Measurements from ENCODE around the gene SH2D4B.

The SH2D4B gene

GRCh38 chr10:80524190-80524909 lies 13.4 kb upstream of the SH2D4B start:
- H3K9me3 ChIP-seq = no peaks in the 10 kb centered on the region
- H3K27me3 ChIP-seq = no peaks in the 10 kb centered on the region
- H3K4me3 ChIP-seq (ENCODE audit: low read depth in 1 of 2, low read length in 1 of 2) = no peak overlapping the region
- TF ChIP-seq CTCF (IDR thresholded peaks at IDR 0.05) = no peak
- H3K4me1 ChIP-seq (ENCODE audit: control insufficient read depth in 1 of 2, insufficient read depth in 1 of 2, low read depth in 1 of 2, low read length in 1 of 2) = peaks cover 35 to 42% of the 10 kb centered on the region in 2 experiments
- H3K36me3 ChIP-seq = peaks cover 31% of the 10 kb centered on the region
- peak overlapping the region; percentile 41 for H3K27ac ChIP-seq

DNA sequence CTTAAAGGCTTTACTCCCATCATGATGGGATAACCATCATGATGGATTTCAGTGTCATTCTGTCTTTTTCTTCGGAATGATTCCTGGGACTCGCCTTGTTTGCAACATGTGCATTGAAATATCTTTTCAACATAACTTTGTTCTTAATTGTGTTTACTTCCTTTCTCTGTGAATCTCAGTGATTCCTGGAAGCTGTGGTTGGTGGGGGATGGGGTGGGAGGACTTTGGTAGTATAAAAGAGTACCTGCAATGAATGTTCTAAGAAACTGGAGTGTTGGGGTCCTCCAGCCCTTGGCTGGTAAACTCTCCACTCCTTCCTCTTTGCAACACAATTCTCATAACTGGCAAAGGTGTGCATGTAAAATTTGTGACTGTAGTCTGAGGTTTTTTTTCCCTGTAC lies 11.5 kb upstream of the SH2D4B start:
- H3K4me1 ChIP-seq (ENCODE audit: control insufficient read depth in 1 of 2, insufficient read depth in 1 of 2, low read depth in 1 of 2, low read length in 1 of 2) = peaks cover 54 to 60% of the 10 kb centered on the region in 2 experiments
- H3K4me3 ChIP-seq (ENCODE audit: low read depth in 1 of 2, low read length in 1 of 2) = no peak overlapping the region
- H3K36me3 ChIP-seq = peaks cover 12% of the 10 kb centered on the region
- H3K27ac ChIP-seq = peak overlapping the region; percentile 77
- H3K9me3 ChIP-seq = no peaks in the 10 kb centered on the region
- no peak for TF ChIP-seq CTCF (IDR thresholded peaks at IDR 0.05)
- no peaks in the 10 kb centered on the region for H3K27me3 ChIP-seq

DNA sequence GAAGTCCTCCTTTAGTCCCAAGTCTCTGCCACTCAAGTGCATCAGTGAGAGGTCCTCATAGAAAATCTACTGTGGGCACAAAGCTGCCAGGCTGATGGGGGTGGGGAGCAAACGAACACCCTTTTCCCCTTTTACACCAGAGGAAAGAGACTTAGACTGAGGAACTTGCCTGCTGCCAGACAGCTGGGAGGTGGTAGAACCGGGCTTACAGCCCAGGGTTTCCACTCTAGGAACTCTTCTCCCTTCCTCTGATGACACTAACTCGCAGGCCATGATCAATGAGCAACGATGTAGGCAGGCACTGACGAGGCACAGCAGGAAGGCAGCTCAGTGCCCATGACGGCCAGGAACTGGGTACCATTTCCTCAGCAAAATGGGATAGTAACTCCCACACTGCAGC lies 11.0 kb upstream of the SH2D4B start:
- Histone ChIP-seq H3K27me3 (no peaks in the 10 kb centered on the region), H3K4me1 (ENCODE audit: control insufficient read depth in 1 of 2, insufficient read depth in 1 of 2, low read depth in 1 of 2, low read length in 1 of 2) (peaks cover 59 to 62% of the 10 kb centered on the region in 2 experiments), H3K36me3 (peaks cover 7% of the 10 kb centered on the region), H3K4me3 (ENCODE audit: low read depth in 1 of 2, low read length in 1 of 2) (no peak overlapping the region), H3K27ac (peak overlapping the region; percentile 77), H3K9me3 (no peaks in the 10 kb centered on the region)
- no peak for TF ChIP-seq CTCF (IDR thresholded peaks at IDR 0.05)

GRCh38 chr10:80528185-80528700 lies 9.5 kb upstream of the SH2D4B start:
- no peak for TF ChIP-seq CTCF (IDR thresholded peaks at IDR 0.05)
- no peaks in the 10 kb centered on the region for H3K36me3 ChIP-seq
- H3K27me3 ChIP-seq = no peaks in the 10 kb centered on the region
- peak overlapping the region; percentile 77 for H3K27ac ChIP-seq
- H3K4me1 ChIP-seq (ENCODE audit: control insufficient read depth in 1 of 2, insufficient read depth in 1 of 2, low read depth in 1 of 2, low read length in 1 of 2) = peaks cover 71 to 74% of the 10 kb centered on the region in 2 experiments
- H3K9me3 ChIP-seq = no peaks in the 10 kb centered on the region
- H3K4me3 ChIP-seq (ENCODE audit: low read depth in 1 of 2, low read length in 1 of 2) = no peak overlapping the region

- no peak for TF ChIP-seq CTCF (IDR thresholded peaks at IDR 0.05)
- Histone ChIP-seq H3K4me3 (ENCODE audit: low read depth in 1 of 2, low read length in 1 of 2) (no peak overlapping the region), H3K36me3 (no peaks in the 10 kb centered on the region), H3K27me3 (no peaks in the 10 kb centered on the region), H3K9me3 (no peaks in the 10 kb centered on the region), H3K4me1 (ENCODE audit: control insufficient read depth in 1 of 2, insufficient read depth in 1 of 2, low read depth in 1 of 2, low read length in 1 of 2) (peaks cover 71 to 73% of the 10 kb centered on the region in 2 experiments), H3K27ac (peak overlapping the region; percentile 77)
Measured at GRCh38 chr10:80528901-80529300, 8.8 kb upstream of the SH2D4B start.

Data from neutrophil (primary cell).